Left renal pelvis (tissue), 4 donors: ENCODE measurements around the gene WIPF1. TPM values are rescaled to one million over a fixed set of nuclear protein-coding genes. Genes with fewer than 3 reads are reported as not detected.

Source experiments
- DNase-seq, 4 donors: peaks; one replicate each; pipeline ENCODE4 v3.0.0-alpha.2; 2013; ENCODE audit warnings: low read depth in 4 of 4, low spot score in 3 of 4
- polyA plus RNA-seq, 4 donors: library from polyadenylated mRNA; unstranded; fragments of 120-200 nt; gene quantifications; one replicate each; pipeline ENCODE4 v1.2.1, GENCODE V29; 2013; ENCODE audit not compliant: insufficient read length in 4 of 4

WIPF1 gene
- polyA plus RNA-seq, 4 donors, result 27.6 to 36.6 (median 29.0) TPM

DNA sequence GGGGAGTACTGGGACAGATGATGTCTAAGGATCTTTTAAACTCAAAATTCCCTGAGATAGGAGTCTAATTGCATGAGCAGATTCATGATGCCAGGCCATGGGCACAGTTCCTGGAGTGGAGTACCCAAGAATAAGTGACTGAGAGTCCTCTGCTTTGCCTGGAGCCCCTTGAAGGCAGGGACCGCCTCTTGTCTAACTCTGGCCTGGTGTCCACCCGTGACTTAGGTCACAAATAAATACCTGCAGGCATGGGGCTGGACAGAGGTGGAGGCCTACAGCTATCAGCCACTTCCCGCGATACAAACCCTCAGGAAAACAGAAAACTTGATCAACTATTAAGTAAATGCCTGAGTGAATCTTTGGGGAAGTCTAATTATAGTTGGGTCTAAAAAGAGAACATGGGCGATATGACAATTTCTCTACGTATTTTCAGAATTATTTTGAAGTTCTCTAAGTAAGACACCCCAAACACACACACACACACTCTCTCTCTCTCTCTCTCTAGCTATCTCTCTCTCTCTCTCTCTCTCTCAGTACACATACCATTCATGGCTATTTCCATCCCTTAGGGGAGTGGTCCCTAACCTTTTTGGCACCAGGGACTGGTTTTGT lies 1.8 kb upstream of the WIPF1 start:
- no peak for DNase-seq

DNA sequence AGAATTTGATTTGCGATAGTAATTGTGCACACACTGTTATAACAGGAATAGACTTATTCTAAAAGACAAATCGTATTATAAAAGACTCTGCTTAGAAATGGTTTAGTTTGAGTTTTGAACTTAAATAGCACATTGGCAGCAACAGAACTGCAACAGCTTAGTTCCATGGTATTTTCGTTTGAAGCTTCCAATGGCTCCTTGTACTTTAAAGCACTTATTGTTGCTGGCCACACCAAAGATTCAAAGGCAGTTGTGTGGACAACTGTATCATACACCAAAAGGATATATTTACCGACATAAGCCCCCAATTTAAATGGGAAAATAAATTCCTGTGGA lies 627 bp downstream of the WIPF1 start:
- DNase-seq, result no peak

DNA sequence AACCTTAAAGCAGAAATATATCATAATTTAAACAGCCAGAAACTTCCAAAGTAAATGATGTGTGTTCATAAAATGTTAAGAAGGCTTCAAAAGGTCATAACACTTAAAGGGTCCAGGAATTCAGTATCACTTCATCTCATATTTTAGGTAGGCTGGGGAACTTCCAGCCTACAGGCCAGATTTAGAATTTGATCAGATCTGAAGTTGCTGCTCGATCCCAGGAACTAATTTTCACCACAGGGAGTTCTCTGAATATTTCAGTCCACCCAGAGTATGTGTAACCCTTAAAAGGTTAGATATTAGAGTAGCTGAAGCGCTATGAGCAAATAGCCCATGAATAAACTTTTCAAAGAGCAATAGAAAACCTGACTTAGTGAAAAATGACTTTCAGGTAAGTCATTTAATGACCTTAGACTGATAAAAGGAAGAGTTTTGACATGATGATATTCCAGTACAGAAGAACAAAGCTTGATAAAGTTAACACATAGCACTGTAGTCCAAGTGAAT lies 1.7 kb downstream of the WIPF1 start:
- DNase-seq, result no peak

DNA sequence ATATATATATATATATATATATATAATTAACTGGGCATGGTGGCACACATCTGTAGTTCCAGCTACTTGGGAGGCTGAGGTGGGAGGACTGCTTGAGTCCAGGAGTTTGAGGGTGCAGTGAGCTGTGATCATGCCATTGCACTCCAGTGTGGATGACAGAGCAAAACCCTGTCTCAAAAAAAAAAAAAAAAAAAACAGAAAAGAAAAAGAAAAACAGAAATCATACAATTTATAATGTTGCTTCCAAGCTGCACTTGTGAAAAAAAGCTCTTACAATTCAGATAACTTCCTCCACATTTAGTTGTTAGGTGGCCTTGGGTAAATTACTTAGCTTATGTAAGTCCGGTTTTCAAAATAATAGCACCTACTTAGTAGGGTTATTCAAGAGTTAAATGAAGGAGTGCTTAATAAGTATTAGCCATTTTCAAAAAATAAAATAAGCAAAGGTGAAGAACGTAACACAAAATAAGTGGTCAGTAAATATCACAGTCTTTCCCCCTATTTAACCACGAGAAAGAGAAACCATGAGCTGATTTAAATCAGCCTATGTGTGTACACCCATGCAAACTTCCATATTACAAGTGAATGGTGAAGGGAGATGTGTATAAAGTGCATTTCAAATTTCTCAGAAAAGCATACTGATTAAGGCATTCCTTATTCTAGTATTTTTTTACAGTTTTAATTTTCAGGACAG lies 2.3 kb downstream of the WIPF1 start:
- DNase-seq, result no peak

DNA sequence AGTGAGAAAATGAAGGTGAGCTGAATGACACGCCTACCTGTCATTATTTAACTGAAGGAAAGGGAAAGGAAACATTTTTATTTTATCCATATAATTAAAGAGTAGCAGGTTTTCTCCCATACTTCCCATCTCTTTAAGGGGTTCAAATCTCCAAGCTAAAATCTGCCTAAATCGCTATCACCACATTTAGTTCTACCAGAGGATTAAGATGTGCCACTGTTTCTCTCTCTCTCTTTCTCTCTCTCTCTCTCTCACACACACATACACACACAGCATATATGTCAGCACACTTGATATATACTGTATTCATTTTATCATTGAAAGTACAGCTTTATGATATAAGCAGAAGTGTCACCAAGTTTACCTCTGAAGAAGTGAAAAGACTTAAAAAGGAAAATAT lies 3.1 kb downstream of the WIPF1 start:
- DNase-seq, result no peak

DNA sequence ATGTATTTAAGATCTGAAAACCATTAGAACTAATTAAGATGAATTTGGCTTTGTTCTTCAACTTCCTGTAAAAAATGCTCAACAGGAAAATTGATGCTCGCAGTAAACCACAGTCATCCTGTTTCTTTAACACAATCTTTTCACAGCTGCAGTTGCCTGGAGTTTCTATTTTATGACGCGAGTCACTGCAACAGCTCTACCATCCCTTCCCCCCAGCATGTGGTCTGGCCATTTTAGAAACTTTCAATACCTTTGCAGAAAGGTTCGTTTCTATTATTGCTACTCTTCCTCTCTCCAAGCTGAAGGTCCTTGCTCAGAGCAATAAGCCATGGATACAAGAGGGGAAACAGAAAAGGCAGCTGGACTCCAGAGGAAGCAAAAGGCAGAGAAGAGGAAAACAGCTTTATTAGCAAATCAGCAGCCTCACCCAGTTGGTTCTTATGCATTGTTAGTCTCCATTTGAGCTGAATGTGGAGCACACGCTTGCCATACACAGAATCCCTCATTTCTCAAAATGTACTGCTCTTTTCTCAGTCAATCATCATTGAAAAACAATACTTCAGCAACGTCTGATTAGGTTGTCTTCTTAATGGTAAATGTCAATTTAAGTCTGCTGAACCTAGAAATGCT lies 3.9 kb downstream of the WIPF1 start:
- peak in 3 of 4 donors; percentile 52 to 61 (median 54) for DNase-seq

DNA sequence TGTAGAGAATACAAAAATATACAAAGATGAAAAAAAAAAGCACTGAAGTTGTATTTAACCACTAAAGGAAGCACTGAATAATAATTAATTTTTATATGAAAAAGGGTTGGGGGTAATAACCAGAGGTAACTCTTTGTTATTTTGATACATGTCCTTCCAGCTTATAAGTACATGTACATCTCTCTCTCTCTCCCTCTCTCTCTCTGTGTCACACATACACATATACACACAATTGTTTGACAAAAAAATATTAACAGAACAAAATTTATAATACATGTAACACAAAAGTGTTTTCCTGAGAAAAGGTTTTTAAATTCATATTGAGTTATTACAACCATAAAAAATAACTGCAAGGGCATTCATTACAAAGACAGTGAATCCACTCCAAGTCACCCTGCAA lies 4.6 kb downstream of the WIPF1 start:
- no peak for DNase-seq

DNA sequence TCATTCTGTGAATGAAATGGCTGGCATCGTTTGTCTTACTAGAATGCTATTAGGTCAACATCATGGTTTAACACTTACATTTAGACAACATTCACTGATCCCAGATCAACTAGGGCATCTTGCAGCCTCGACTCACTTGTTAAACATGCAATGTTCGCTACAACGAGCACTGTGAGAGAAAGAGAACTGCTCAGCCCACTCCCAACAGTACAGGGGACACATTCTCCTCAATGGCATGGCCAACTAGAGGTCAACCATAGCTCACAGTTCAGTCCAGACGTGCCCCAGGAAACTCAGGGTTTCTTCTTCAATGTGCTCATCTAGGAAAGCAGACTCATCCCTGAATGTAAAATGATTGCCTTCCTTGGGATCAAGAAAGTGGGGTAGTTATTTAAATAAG lies 5.9 kb downstream of the WIPF1 start:
- no peak for DNase-seq

DNA sequence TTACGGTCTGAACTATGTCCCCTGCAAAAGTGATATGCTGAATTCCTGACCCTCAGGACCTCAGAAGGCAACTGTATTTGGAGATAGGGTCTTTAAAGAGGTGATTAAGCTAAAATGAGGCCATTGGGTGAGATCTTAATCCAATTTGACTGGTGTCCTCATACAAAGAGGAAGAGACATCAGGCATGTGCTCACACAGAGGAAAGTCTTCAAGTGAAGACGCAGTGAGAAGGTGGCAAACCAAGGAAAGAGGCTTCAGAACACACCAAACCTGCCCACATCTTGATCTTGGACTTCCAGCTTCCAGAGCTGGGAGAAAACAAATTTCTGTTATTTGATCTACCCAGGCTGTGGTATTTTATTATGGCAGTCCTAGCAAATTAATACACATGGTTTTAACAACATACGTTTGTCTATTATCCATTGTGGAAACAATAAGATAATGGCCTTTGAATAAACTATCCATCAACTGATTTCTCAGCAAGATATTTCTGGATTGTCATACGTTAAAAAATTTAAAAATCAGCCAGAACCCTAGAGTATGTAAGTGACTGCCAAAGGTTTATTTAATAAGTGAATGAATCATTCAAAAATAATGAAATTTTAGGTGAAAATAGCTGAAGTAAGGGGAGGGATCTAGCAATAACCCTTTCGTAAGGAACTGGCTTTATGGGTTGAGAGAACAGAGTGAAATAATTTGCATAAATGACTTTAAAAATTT lies 6.5 kb downstream of the WIPF1 start:
- DNase-seq, result no peak

DNA sequence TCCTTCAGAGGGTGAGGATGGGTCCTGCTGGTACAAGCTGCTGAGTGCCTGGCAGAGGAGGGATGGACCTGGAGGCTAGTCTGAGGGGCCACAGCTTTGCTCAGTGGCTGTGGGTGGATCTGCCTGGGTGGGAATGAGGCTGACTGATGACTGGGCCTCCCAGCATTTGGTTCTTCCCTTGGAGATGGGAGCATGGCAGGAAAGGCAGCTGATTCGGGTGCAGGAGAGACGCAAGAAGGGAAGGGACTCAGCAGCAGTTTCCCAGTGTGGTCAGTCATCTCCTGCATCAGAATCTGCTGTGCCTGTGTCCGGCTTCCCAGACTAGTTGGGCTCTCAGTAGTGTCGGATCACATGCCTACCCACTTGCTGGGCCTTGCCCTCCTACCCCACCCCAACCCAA lies 7.3 kb downstream of the WIPF1 start:
- no peak for DNase-seq

DNA sequence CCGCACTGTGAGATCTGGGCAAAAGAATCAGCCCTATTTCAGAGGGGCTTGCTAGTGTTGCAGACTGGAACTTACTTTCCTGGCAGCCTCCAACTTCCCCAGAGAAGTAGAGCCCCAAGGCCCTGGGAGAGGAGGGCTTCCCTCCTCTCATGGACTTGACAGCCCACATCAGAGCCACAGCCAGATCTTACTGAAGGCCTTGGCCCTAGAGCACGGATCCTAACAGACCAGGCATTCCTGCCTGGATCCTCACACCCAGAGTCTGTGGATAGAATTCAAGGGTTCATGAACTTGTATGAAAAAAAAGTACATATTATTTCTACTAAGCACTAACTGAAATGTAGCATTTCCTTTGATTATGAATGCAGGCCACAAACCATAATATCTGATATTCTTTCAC lies 8.3 kb downstream of the WIPF1 start:
- no peak for DNase-seq

DNA sequence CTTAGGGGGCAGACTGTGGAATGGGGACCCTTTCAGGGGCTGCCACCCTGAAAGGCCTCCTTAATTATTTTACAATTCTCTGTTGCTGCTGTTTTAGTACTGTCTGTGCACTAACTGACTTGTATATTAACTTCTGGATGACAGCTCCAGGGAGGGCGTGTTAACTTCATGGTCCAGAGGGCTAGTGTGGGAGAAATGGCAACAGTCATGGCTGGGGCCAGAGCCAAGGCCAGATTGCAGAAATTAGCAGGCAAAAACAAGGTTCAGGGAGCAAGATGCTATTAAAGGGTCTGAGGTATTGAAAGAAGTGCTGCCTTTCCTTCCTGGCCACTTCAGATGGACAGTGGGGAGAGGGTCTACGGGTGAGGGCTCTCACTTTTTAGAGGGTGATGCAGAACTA lies 9.1 kb downstream of the WIPF1 start:
- DNase-seq, result no peak

DNA sequence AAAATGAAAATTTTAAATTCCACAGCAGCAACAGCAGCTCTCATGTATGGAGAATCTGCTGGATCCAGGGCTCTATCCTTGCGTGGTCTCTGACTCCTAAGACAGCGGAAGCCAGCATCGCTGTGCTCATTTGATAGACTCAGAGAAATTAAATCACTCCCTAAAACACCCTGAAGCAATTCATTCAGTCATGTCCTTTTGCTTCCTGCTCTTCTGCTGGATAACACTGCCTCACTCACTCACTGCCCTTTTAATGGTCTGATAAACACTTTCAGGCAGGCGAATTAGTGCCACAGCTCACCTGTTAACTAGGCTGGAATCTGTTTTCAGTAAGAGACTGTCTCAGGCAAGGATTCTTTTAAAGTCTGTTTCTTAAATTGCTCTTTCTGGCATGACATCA lies 10.0 kb downstream of the WIPF1 start:
- no peak for DNase-seq

DNA sequence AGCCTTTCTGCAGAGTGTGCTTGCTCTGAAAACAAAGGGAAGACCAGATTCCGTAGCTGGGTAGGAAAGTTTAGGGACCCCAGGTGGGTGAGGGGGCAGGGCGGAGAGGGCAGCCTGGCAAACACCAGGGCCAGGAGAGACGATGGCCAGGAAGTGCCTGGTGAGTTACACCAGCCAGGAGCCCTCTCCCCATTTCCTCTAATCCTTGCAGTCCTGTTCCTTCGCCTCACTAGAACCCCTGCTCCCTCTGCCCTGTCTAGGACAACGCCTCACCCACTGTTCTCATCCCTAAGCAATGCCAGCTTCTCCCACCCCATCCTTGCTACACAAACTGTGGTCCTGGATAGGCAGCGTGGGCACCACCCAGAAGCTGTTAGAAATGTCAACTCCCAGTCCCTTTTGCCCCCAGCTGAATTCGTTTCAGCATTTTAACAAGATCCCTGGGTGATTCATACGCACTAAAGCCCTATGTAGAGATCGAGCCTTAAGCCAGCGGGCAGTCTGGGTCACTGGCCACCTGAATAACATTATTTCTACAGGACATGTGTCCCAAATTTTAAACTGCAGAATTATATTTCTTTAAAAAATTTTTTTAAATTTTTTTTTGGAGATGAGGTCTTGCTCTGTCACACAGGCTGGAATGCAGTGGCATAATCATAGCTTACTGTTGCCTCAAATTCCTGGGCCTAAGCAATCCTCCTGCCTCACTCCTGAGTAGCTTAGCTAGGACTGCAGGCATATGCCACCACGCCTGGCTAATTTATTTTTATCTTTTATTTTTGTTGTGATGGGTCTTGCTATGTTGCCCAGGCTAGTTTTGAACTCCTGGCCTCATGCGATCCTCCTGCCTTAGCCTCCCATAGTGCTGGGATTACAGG lies 10.9 kb downstream of the WIPF1 start:
- DNase-seq, result no peak

DNA sequence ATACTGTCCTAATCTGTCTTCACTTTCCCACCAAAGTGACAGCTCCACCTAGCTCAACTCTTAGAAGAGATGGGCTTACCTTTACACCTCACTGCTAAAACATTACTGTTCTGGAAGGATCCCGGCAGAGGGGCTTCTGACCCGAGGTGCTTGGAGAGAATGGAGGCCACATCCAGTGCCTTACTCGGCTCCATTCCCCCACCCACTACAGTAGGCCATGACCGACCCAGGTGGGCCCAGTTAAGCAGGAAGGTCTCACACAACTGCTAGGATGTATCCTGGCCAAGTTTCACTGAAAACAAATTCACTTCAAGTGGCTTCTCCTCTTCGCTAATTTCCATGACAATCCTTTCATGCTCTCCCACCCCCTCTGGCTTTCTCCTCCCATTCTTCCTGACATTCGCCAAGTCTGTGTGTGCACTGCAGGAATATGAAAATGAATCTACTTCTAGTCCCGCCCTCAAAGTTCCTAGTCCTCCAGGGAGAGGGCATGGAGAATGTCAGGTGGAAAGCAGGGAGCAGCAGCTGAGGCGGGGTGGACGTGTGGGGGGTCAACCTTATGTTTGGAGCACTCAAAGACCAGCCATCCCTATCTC lies 11.8 kb downstream of the WIPF1 start:
- no peak for DNase-seq

DNA sequence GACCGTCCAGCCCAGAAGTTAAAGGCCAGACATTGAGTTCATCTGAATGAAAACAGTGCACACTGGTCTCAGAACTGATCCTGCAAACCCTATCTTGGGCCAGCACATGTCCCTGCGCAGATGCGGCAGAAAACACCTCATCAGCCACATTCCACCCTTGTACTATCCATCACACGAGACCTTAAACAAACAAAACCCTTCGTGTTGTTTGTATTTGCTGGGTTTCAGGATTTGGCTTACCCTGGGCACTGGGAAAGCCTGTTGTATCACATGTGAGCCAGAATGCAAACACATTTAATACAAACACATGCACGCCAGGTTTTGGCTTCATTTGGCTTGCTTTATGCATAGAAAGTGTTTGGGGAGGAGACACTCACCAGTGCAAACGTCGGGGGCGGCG lies 12.5 kb downstream of the WIPF1 start:
- DNase-seq, result no peak

DNA sequence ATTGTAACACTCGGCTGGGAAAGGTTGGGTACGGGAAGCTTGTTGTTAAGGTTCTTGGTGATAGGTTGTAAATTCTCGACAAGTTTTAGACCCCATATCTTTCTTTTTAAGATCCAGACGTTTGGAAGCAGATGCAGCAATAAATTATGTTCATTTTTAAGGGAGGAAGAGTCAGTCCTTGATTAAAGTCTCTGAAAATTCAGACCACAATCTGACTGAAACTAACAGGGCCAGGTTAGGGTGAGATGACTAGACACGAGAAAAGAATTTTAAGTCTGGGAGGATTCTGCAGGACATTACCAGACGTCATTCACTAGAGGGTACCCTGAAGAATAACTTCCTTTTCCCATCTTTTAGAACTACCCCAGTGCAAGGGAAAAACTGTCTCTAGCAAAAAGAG lies 16.1 kb downstream of the WIPF1 start:
- DNase-seq, result no peak

DNA sequence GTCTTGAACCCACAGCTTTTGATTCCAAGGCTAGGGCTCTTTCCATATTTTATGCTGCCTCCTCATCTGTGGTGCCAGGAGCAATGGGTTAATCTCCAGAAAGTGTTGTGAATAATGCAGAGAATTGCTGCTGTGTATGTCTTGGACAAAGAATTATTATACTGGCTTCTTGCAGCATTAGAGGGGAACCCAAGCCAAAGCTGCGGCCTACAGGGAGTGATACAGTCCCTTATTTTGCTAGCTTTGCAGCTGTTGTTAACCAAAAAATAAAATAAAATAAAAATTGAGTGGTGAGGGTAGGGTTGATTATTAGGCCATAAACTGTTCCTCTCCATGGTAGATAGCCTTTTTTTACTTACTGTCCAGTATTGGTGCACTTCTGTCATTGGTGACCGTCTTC lies 16.7 kb downstream of the WIPF1 start:
- no peak for DNase-seq

DNA sequence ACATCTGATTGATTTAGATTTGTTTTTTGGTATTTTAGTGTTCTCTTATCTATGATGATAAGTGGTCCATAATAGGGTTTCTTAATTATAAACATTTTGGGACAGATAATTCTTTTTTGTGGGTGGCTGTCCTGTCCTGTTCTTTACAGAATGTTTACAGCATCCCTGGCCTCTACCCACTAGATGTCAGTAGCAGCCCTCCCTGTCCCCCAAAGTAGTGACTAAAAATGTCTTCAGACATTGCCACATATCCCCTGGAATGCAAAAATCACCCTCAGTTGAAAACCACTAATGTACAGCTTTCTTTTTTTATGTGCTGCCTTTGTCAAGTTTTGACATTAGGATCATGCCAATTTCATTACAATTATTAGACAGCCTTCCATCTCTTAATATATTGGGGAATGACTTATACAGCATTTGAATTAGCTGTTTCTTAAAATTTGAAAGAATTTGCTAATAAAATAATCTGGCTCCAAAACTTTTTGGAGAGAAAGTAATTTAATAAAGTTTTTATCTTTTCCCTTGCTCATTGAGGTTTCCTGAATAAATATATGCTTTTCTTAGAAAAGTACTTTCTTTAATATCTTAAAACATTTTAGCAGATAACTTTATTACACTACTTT lies 19.5 kb downstream of the WIPF1 start:
- DNase-seq, result no peak
